CD4-positive, alpha-beta T cell treated with Interleukin-15 for 4 hours (primary cell): ENCODE data around the gene TMEM132C.

Experiments used
- DNase-seq: peaks from one replicate; pipeline ENCODE4 v3.0.0-alpha.2; 2020; ENCODE audit warnings: low spot score

TMEM132C gene

DNA sequence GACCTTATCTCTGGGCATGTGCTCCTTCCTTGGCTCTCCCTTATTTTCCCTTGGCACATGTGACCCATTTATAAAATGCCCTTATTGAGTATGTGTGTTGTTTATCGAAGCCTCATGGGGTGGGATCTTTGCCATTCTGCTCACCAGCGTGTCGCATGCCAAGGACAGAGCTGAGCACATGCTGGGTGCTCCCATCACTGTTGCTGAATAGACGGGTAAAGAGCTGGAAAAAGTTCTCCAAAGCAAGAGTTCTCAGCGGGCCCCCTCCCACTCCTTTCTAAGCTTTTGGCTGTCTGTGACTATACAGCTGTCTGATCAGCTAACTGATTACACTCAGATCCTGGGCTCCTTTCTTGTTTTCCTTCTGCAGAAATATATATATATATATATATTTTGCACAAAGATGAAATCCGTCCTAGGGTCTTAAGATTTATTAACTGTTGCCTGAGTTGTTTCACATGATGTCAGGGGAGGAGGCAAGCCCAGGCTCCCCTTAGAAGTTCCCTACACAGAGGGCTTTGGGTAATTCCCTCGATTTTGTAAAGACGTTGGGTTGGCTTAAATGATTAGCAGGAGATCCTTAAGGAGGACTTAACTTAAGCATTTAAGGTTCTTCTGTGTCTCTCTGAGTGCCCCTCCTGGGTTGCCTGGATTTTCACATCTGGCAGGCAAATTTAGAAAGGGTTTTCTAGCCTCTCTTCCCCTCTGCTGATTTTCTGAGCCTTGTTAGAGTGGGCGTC, 71.6 kb downstream of the TMEM132C start:
- no peak for DNase-seq

DNA sequence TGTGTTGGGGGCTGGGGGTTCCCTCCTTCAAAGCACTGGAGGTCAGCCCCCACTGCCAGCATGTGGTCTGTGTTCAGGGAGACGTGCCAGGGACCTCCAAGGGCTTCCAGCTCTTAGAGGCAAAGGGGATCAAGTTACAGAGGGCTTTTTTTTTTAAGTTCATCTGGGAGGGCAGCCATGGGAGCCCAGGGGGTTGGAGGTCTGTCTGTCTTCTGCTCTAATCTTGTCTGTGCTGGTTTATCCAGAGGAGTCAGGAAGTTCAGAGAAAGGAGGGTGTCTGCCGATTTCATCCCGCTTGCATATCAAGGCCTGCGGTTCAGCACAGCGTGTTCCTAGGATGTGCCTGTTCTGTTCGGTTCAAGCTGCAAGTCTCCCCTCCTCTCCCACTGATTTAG, 72.2 kb downstream of the TMEM132C start:
- DNase-seq, result no peak

DNA sequence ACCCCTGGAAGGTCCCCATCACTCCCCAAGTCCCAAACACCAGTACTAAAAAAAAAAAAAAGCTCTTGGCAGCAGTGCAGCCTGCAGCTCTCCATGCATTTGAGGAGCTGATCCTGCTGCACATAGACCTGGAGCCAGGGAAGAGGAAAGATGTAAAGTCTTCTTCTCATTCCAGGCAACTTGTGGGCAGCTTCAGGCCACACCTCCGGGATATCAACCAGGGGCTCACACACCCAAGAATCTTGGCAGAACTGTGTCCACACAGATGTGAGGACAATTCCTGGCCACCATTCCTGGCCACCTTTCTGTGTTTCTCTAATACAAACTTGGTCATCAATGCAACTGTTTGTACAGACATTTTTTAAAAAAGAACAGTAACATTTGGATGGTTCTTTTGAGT, 72.7 kb downstream of the TMEM132C start:
- no peak for DNase-seq

DNA sequence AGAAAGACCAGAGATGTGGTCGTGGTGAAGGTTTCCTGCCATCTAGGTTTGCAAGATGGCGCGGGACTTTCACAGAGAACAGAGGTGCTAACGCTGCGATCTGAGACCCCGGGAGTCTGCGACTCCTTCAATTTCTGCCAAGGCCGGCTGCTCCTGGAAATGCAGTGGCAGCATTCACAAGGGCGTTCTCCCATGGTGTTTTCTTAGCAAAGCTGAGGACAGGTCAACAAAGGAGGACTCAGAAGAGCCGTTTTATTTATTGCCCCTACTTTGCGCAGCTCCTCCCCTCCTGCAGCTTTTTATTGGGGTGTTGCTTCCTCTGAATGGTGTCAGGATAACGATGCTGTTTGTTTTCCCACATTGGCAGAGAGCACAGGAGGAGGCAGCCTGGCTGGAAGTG, 86.3 kb downstream of the TMEM132C start:
- DNase-seq, result no peak

DNA sequence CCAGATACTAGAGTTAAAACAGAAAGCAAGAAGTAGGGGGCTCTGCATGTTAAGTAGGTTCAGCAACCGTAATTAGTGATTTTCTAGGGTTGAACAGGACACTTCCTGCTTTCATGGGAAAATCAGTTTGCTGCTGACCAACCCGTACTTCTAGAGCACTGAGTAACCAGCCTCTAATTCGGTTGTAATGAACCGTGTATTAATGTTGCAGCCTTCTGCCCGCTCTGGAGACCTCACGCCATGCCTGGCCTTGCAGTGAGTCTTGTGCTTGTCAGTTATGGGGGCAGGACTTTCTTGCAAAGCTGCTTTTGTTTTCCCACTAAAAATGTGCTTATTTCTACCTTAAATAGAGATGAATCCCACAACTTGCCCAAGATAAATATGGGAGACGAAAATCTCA, 89.6 kb downstream of the TMEM132C start:
- no peak for DNase-seq

DNA sequence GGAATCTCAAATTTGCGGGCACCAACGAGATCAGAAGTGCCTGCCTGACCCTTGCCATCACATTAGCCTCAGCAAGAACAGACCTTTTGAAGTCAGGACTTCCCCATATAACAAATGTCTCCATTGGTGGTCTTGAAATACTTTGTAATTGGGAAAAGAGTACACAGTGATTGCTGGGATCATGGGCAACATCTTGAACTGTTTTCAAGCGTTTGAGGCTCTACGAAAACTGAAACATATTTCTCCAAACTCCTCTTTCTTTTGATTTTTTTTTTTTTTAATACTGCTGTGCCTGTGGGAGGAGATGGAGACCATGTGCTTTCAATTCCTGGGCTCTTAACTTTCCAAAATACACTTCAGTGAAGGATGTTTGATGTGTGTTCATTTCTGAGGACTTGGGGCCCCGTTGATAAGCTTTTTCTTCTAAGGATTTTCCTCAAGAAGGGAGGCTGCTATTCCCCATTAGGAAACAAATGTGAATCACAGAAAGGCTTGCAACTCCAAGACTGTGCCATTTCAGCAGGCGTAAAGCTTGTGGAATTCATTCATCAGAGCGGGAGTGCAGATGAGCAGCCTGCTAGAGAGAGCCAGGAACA, 94.5 kb downstream of the TMEM132C start:
- DNase-seq, result no peak

DNA sequence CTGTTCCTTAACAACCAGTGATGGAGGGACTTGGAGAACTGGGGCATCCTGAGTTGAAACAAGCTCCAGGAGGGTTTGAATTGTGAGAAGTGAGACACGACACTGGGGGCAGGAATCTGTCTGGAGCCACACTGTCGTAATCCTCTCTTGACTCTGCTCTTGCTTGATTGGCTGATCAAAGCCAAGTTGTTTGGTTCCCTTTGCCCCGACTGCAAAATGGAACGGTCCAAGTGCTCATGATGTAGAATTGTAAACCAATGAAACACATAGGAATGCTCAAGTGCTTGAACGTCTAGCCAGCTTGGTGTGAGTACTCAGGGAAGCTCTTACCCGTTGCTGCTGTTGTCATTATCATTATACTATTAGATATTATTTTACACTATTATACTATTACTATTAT, 98.1 kb downstream of the TMEM132C start:
- DNase-seq, result no peak

DNA sequence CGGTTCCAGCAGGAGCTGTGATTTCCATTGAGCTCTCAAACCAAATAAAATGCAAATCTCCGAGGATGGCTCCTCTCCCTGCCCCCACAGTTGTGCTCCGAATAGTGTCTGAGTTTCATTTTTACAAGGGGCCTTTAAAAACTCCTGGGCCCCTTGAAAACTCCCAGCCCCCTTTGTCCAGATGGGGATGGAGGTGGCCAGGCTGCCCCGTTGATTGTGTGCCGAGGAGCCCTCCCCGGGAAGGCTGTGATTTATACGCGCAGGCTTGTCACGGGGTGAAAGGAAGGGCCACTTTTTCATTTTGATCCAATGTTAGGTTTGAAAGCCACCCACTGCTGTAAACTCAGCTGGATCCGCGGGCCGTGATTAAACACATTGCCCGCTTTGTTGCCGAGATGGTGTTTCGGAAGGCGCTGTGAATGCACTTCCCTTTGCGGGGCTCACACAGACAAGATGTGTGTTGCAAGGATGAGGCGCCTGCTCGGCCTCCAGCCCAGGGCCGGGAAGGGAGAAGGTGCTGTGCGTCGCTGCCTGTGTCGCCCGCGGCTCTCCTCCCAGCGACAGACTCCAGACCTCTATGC, 98.8 kb downstream of the TMEM132C start:
- DNase-seq, result no peak

DNA sequence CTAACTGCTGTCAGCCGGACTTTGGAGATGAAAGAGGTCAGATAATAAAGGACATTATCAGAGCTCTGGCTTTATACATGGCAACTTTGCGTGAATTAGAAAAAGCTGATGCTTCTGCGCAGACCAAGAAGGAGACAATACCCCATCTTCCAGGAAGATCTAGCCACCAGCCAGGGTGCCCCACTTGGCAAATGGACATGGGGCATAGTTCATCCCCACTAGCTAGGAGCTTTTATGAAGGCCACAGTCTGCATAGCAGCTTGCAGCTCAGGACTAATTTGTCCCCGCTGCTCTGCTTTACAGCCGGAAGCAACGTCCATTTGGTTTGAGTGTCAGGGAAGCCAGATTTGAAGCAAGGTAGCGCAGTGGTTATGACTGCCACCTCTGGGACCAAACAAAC, 101.0 kb downstream of the TMEM132C start:
- DNase-seq, result no peak

DNA sequence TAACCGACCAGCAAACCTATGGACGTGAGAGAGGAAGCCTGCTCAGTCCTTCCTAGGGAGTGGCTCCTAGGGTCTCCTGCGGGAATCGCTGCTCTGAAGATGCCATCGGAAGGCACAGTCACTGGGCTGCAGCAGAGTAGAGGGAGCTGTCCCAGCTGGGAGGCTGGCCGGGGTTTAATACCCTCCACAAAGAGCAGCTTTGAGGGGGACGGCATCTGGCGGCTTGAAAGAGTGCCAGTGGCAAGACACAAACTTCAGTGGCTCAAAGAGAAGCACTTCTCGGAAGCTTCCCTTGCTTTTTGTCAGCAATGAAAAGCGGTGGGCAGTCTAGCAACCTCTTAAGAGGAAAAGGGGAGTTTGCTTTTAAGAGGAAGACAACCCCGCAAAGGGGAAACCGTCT, 114.6 kb downstream of the TMEM132C start:
- no peak for DNase-seq

DNA sequence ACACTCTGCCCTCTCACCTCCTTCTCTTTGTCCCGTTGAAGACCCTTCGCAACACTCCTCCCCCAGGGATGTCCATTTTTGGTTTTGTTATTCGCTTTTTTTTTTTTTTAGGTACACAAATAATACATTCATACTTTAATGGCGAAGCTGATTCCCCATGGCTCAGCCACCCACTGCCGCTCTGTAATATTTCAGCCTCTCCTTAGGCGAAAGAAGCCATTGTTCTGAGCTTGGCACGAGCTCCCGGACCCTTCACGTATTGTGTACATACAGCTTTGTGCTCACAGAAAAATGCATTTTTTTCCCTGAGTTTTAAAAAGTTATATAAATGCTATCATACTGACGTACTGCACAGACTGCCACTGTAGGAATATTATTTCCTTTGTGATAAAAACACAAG, 115.0 kb downstream of the TMEM132C start:
- no peak for DNase-seq

DNA sequence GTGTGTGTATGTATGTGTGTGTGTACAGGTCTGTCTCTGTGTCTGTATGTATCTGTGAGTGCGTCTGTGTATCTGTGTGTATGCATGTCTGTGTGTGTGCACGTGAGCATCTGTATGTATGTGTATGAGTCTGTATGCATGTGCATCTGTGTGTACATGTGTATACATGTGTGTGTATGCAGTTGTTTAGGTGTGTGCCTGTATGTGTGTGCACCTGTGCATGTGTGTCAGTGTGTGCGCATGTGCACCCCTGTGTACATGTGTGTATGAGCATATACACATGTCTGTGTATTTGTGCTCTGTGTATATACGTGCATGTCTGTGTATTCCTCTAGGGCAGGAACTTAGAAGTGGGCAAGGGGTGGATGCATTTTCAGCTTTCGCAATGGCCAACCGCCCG, 116.0 kb downstream of the TMEM132C start:
- DNase-seq, result no peak

DNA sequence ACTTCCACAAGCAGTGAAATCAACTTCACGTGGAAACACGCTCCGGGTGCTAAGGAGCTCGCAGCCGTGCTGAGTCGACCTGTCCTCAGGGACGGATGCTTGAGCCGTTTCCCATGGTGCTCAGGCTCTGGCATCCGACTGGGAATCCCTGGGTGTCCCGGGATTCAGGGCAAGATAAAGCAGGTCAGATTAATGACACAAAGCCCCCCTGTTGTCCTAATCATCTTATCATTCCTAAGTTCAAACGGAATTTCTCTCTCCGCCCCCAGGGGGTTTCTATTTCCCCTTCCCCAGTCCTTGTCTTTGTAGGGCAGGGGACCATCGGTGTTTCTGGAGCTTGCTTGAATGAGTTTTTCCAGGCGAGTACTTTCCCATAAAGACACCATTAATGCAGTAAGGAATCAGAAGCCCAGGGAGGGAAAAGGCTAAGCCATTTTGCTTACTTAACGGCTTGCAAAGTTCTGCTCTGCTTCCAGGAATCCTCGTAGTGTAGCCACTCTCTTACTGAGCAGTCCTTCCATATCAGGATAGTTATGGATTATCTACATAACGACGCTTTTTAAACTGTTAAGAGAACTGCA, 116.5 kb downstream of the TMEM132C start:
- DNase-seq, result no peak

DNA sequence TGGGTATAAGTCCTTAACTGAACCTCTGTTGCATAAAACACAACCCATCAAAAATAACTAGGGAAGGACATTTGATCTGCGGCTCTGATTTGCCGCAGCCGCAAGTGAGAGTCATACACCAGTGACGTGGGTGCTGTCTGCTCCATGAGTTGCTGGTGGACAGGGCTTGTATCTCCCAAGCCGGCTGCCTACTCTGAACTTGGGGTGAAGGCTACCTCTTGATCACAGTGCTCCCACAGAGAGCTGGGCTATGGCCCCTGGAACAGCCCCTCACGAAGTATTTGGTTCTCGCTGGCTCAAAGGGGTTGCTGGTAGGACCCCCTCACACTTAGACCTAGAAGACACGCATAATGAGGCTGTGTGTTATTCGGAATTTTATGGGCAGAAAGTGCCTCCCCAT, 118.8 kb downstream of the TMEM132C start:
- DNase-seq, result no peak

DNA sequence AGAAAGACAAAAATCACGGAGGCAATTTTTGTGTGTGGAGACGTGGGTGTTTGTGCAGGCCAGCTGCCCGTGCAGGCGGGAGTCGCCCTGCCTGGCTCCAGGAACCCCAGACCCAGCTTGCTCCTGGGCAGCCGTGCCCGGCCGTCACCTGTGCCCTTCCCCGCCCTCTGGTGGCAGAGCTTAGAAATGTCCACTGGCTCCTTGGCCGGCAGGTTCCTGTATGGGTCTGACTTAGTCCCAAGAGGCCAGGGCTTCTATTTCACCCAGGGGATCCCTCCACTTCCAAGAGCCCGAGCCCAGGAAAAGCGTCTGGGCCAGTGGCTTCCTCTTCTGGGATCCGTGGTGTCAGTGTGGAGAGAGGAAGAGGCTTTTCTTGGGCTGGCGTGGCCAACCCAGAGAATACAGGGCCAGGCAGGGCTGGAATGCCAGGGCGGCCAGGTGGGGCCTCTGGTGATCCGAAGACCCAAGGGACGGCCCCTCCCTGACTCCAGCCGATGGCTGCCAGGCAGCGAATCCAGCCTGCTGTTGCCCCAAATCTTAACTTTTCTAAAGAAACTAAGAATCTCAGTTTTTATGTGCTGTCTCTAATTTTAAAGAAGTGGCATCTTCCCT, 120.9 kb downstream of the TMEM132C start:
- peak; percentile 3 for DNase-seq

DNA sequence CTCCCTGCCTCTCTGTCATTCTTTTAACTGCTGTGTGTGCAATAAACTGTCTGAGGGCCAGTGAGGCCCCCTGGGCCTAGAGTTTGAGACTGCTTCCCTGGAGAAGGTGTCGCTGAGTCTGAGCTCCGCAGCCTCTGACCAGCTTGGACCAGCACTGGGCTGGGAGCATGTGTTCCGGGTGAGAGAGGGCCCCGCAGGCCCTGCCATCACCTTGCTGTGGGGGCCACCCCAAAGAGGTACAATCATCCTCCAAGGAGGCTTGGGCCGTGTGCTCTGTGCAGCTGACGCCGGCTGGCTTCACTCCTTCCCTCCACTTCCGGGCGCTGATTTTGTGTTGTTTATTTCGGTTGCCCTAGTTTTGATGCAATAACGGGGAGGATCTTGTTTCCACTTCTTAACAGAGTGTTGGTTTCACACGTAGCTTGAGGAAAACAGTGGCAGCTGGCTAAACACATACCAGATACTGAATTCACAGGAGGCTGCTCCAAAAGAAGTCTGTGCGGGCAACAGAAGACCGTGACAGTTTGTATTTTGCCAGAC, 121.6 kb downstream of the TMEM132C start:
- DNase-seq, result peak; percentile 1

DNA sequence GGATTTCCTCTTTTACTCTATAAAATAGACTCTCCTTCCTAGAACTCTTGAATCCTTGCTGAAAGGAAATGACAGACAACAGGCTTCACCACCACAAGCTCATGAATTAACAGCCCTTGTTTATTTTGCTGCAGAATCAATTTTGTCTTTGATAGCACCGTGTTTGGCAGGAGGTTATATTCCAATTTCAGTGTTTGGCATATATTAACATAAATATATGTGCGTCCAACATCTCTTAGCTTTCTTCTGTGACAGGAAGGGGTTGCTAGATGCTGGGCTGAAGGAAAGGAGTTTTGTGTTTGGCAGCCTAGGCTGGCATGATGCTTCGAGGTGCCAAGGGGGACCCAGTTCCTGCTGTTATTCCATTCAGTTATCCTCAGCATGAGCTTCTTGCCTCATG, 126.4 kb downstream of the TMEM132C start:
- DNase-seq, result no peak

DNA sequence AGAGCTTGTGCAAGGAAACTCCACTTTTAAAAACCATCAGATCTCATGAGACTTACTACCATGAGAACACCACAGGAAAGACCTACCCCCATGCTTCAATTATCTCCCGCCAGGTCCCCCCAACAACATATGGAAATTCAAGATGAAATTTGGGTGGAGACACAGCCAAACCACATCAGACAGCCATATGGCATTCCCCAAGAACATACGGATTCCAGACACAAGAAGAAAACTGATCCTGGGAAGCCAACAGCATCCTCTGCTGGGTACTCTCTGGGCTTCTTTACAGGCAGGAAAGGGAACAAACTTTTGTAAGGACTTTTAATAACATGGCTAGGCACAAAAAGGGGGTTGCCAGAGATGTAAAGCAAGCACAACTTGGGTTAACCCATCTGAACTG, 127.2 kb downstream of the TMEM132C start:
- no peak for DNase-seq

DNA sequence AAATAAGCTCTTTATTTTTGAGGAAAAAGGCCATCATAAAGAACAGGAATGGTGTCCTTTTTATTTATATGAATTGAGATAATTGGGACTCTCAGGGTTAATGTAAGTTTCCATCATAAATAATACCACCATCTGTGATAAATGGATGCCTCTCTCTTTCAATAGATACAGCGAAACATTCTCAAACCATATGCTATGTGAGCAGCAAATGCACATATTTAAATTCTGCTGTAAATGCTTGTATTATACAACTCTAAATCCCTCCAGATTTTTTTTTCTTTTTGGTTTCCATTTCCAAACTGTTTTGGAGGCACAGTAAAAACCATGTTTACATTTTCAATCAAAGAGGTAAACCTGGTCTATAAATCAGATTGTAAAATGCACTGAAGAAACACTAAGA, 132.3 kb downstream of the TMEM132C start:
- DNase-seq, result no peak

DNA sequence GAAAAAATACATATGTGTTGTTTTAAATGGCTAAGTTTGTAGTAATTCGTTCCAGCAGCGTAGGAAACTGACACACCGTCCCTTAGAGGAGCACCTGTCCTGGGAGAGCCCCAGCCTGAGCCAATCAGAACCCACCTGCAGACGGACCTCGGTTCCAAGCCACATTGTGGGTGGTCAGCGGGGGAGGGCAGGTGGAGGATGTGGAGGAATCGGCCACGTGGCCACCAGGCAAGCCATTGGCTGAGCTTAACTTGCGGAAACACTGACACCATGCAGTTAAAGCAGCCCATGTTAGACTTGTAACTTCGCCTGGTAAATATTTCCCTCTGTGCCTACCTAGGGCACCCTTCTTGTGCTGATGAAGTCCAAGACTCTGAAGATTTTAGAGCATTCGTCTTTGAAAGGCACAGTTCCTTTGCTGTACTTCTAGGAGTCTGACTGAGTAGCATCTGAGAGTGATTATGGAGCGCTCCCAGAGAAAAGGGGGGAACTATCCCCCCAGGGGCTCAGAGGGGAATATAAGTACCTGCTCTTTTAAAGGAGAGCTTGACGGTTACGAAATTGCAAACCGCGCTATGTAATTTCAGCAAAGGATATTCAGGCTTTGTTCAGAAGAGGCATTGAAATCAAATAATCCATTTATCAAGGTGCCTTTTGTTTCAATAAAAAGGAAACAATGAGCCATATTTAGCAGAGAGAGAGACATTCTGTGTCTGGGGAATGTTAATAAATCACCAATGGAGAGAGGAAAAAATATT, 135.7 kb downstream of the TMEM132C start:
- DNase-seq, result no peak

DNA sequence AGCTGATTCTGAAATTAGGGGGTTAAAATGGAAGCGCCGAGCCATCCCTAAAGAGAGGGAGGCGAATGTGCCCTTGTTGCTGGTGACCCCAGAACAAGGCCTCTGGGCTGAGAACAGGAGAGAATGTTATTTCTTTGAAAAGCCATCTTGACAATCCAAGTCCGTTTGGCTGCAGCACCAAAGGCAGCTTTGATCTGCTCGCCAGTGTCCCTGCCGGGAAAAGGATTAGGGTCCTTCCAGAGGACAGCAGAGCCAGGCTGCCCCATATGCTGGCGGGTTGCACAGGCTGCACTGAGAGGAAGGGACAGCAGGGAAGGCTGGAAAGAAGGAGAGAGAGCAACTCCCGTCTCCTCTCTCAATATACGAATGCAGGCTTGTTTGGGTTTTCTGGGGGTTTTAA, 141.7 kb downstream of the TMEM132C start:
- DNase-seq, result no peak

DNA sequence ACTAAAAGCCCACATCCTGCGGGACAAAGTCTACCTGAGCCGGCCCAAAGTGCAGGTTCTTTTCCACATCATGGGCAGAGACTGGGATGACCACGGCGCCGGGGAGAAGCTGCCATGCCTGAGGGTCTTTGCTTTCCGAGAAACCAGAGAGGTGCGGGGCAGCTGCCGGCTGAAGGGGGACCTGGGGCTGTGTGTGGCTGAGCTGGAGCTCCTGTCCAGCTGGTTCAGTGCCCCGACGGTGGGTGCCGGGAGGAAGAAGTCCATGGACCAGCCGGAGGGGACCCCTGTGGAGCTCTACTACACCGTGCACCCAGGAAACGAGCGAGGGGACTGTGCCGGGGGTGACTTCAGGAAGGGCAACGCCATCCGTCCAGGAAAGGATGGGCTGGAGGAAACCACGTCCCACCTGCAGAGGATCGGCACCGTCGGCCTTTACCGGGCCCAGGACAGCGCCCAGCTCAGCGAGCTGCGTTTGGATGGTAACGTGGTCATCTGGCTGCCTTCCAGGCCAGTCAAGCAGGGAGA, 148.1 kb downstream of the TMEM132C start:
- no peak for DNase-seq
